CD4-positive, alpha-beta memory T cell (primary cell): ENCODE results near the gene ZNF280D. TPM values are rescaled to one million over a fixed set of nuclear protein-coding genes. Genes with fewer than 3 reads are reported as not detected.

Experiments used
- CTCF ChIA-PET: fragments of 350-600 bp; sonication (Branson Sonifier 250); formaldehyde crosslinking; loops from one replicate; lab custom pipeline; 2021; ENCODE audit warnings: inconsistent platforms; ENCODE audit not compliant: partially characterized antibody; lab: Charles Lee
- POLR2A ChIA-PET: fragments of 350-600 bp; sonication (Branson Sonifier 250); formaldehyde crosslinking; loops from one replicate; lab custom pipeline; 2021; ENCODE audit not compliant: partially characterized antibody; lab: Charles Lee
- DNase-seq, 5 donors: peaks; one replicate each; pipeline versions ENCODE4 v3.0.0 to v3.0.0-alpha.2; 2020 to 2022; ENCODE audit warnings: mixed read lengths in 1 of 5
- H3K27ac ChIP-seq: one replicate; pipeline ENCODE4 v1.7.0; 2013; ENCODE audit warnings: low read depth, low read length
- H3K27me3 ChIP-seq: 2 replicates; pipeline ENCODE4 v1.7.0; 2013; ENCODE audit warnings: mild to moderate bottlenecking, low read length, moderate library complexity; ENCODE audit not compliant: insufficient read depth
- H3K36me3 ChIP-seq: 2 replicates; pipeline ENCODE4 v1.7.0; 2013; ENCODE audit warnings: mild to moderate bottlenecking, low read length, moderate library complexity; ENCODE audit not compliant: insufficient read depth
- H3K4me1 ChIP-seq: 2 replicates; pipeline ENCODE4 v1.7.0; 2013; ENCODE audit warnings: mild to moderate bottlenecking, low read length, moderate library complexity; ENCODE audit not compliant: insufficient read depth
- H3K4me3 ChIP-seq, 2 donors: one replicate each; pipeline ENCODE4 v1.7.0; 2013; ENCODE audit warnings: low read length in 2 of 2, mild to moderate bottlenecking in 1 of 2
- H3K9me3 ChIP-seq, 2 donors: one replicate each; pipeline ENCODE4 v1.7.0; 2013; ENCODE audit warnings: low read length in 2 of 2, control low read depth in 1 of 2; ENCODE audit not compliant: control insufficient read depth in 1 of 2
- H3K27ac Mint-ChIP-seq, 7 donors: one replicate each; pipeline ENCODE4 v1.8.0; 2020 to 2021; ENCODE audit warnings: mixed read lengths in 7 of 7, mild to moderate bottlenecking in 6 of 7, inconsistent platforms in 3 of 7, moderate library complexity in 3 of 7
- H3K27me3 Mint-ChIP-seq, 2 donors: one replicate each; pipeline ENCODE4 v1.8.0; 2020 to 2021; ENCODE audit warnings: mixed read lengths in 2 of 2
- H3K36me3 Mint-ChIP-seq, 2 donors: one replicate each; pipeline ENCODE4 v1.8.0; 2020 to 2021; ENCODE audit warnings: mixed read lengths in 2 of 2, inconsistent platforms in 1 of 2, mild to moderate bottlenecking in 1 of 2
- H3K4me1 Mint-ChIP-seq, 4 donors: one replicate each; pipeline ENCODE4 v1.8.0; 2020 to 2021; ENCODE audit warnings: mixed read lengths in 4 of 4, mild to moderate bottlenecking in 1 of 4
- H3K4me3 Mint-ChIP-seq, 8 donors: one replicate each; pipeline ENCODE4 v1.8.0; 2020 to 2021; ENCODE audit warnings: mixed read lengths in 8 of 8, mild to moderate bottlenecking in 7 of 8, moderate library complexity in 6 of 8, inconsistent platforms in 3 of 8
- H3K9me3 Mint-ChIP-seq, 8 donors: one replicate each; pipeline ENCODE4 v1.8.0; 2020 to 2021; ENCODE audit warnings: mixed read lengths in 8 of 8, mild to moderate bottlenecking in 5 of 8, inconsistent platforms in 3 of 8, moderate library complexity in 1 of 8
- intact Hi-C: fragments of 100-400 bp; cut with micrococcal nuclease; formaldehyde crosslinking; loops from one replicate; pipeline ENCODE4 v1.15.1; 2023
- polyA plus RNA-seq, 2 donors: library from polyadenylated mRNA; unstranded; fragments of 300-500 nt; fragmentation: Illumina TruSeq; gene quantifications; one replicate each; pipeline ENCODE4 v1.2.3, GENCODE V29; 2021
- total RNA-seq, 2 experiments: library from RNA; stranded (reverse); gene quantifications; one replicate each; pipeline ENCODE4 v1.2.3, GENCODE V29; 2021

The ZNF280D gene
- total and polyA plus RNA-seq, 4 experiments from 2014 or later, result 4.1 to 50.1 (median 26.2) TPM

GRCh38 chr15:56736308-56736707 is 3.0 kb upstream of the ZNF280D start:
- no peak overlapping the region for H3K27ac ChIP-seq
- no peak overlapping the region for H3K4me3 Mint-ChIP-seq
- H3K4me3 ChIP-seq, result no peak overlapping the region
- no peak for DNase-seq
- H3K36me3 ChIP-seq, result no peaks in the 10 kb centered on the region
- intact Hi-C loops, result loop anchor here (10.0 kb wide), 2 partner anchors 492 to 1332 kb away; partner anchors contain the start of genes CCPG1, PIERCE2 and RFX7
- H3K27me3 ChIP-seq, result no peaks in the 10 kb centered on the region
- H3K9me3 Mint-ChIP-seq, result no peaks in the 10 kb centered on the region
- POLR2A ChIA-PET, result no interaction called here
- H3K27me3 Mint-ChIP-seq, result no peaks in the 10 kb centered on the region
- CTCF ChIA-PET, result interaction anchor here (1.1 kb wide), 1 partner anchor 11 kb away, joined by 3 read pairs; no protein-coding TSS in a partner anchor
- peaks cover 18% of the 10 kb centered on the region for H3K4me1 ChIP-seq
- H3K4me1 Mint-ChIP-seq, result peaks cover 9 to 20% (median 16%) of the 10 kb centered on the region in 4 donors
- peaks cover 0 to 8% of the 10 kb centered on the region in 2 donors for H3K36me3 Mint-ChIP-seq
- no peak overlapping the region for H3K27ac Mint-ChIP-seq
- no peaks in the 10 kb centered on the region for H3K9me3 ChIP-seq

- intact Hi-C loops, result loop anchor here (10.0 kb wide), 2 partner anchors 491 to 1331 kb away; partner anchors contain the start of genes CCPG1, PIERCE2 and RFX7
- H3K4me1 ChIP-seq, result peaks cover 26% of the 10 kb centered on the region
Measured at GRCh38 chr15:56735589-56735988, 2.3 kb upstream of the ZNF280D start.

DNA sequence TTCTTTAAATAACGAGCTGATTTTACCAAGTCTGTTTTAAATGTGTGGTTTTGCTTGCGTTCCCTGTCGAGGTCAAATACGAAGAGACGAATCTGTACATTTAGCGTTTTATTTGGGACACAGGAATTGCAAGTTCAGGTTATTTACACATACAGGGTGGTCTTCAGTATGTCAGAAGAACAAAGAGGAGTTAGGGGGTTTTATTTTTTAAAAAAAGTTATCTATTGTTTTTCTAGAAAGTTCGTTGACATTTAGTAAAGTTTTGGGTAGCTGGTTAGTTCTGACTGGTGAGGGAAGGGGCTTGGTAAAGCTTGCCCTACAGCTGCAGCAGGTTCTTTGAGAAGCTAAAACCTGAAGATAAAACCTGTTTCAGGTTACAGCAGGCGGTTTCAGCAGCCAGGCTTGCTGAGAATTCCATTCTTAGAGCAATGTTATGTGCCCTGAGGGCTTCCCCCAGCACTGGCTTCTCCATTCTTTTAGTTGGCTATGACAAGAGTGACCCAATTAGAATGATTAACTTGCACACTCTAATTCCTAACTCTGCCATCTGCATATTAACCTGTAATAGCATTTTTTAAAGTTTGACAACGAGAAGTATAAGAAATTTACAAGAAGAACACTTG is 815 bp upstream of the ZNF280D start:
- H3K27ac ChIP-seq, result peak overlapping the region; percentile 73

More at GRCh38 chr15:56735589-56735988, 2.3 kb upstream of the ZNF280D start:
- Mint-ChIP-seq H3K27ac (peak overlapping the region in 1 of 7 donors; percentile 70), H3K36me3 (peaks cover 0 to 8% of the 10 kb centered on the region in 2 donors), H3K9me3 (no peaks in the 10 kb centered on the region), H3K27me3 (no peaks in the 10 kb centered on the region), H3K4me1 (peaks cover 15 to 27% (median 22%) of the 10 kb centered on the region in 4 donors), H3K4me3 (no peak overlapping the region)
- ChIA-PET POLR2A (no interaction called here), CTCF (no interaction called here)
- Histone ChIP-seq H3K4me3 (no peak overlapping the region), H3K9me3 (no peaks in the 10 kb centered on the region), H3K36me3 (no peaks in the 10 kb centered on the region), H3K27ac (no peak overlapping the region), H3K27me3 (no peaks in the 10 kb centered on the region)
- no peak for DNase-seq

GRCh38 chr15:56732886-56733135 is 498 bp downstream of the ZNF280D start:
- DNase-seq, result no peak
- Histone ChIP-seq H3K4me3 (peak overlapping the region; percentile 54 to 69), H3K4me1 (peaks cover 40% of the 10 kb centered on the region), H3K9me3 (no peaks in the 10 kb centered on the region), H3K27ac (peak overlapping the region; percentile 73), H3K27me3 (no peaks in the 10 kb centered on the region), H3K36me3 (no peaks in the 10 kb centered on the region)
- CTCF ChIA-PET, result no interaction called here
- POLR2A ChIA-PET, result interaction anchor here (0.6 to 2.6 kb wide), 5 partner anchors 9 to 187 kb away, joined by 3 to 13 read pairs (median 7); partner anchors contain the start of gene TCF12
- no peaks in the 10 kb centered on the region for H3K27me3 Mint-ChIP-seq
- peaks cover 0 to 10% of the 10 kb centered on the region in 2 donors for H3K36me3 Mint-ChIP-seq
- intact Hi-C loops, result loop anchor here (1.0 to 10.0 kb wide), 5 partner anchors 154 to 1328 kb away; partner anchors contain the start of genes CCPG1, PIERCE2, POLR2M and RFX7
- H3K4me1 Mint-ChIP-seq, result peaks cover 28 to 45% (median 38%) of the 10 kb centered on the region in 4 donors
- H3K4me3 Mint-ChIP-seq, result peak overlapping the region; percentile 92 to 98 (median 96)
- no peaks in the 10 kb centered on the region for H3K9me3 Mint-ChIP-seq
- peak overlapping the region; percentile 93 to 98 (median 96) for H3K27ac Mint-ChIP-seq

More for the DNA sequence above, 815 bp upstream of the ZNF280D start:
- ChIA-PET POLR2A (interaction anchor here (0.9 to 2.6 kb wide), 11 partner anchors 8 to 974 kb away, joined by 3 to 13 read pairs (median 3); partner anchors contain the start of gene TCF12), CTCF (interaction anchor here (1.1 kb wide), 1 partner anchor 12 kb away, joined by 3 read pairs; no protein-coding TSS in a partner anchor)
- Mint-ChIP-seq H3K9me3 (no peaks in the 10 kb centered on the region), H3K36me3 (peaks cover 0 to 8% of the 10 kb centered on the region in 2 donors), H3K27ac (peak overlapping the region in 6 of 7 donors; percentile 20 to 70 (median 52)), H3K4me1 (peaks cover 24 to 37% (median 31%) of the 10 kb centered on the region in 4 donors), H3K27me3 (no peaks in the 10 kb centered on the region), H3K4me3 (peak overlapping the region; percentile 15 to 97 (median 72))
- intact Hi-C loops, result loop anchor here (5.0 to 10.0 kb wide), 3 partner anchors 489 to 1329 kb away; partner anchors contain the start of genes CCPG1, PIERCE2, POLR2M and RFX7
- Histone ChIP-seq H3K36me3 (no peaks in the 10 kb centered on the region), H3K9me3 (no peaks in the 10 kb centered on the region), H3K27me3 (no peaks in the 10 kb centered on the region), H3K4me3 (peak overlapping the region in 1 of 2 donors; percentile 69), H3K4me1 (peaks cover 38% of the 10 kb centered on the region)
- peak in 1 of 5 donors; percentile 7 for DNase-seq

DNA sequence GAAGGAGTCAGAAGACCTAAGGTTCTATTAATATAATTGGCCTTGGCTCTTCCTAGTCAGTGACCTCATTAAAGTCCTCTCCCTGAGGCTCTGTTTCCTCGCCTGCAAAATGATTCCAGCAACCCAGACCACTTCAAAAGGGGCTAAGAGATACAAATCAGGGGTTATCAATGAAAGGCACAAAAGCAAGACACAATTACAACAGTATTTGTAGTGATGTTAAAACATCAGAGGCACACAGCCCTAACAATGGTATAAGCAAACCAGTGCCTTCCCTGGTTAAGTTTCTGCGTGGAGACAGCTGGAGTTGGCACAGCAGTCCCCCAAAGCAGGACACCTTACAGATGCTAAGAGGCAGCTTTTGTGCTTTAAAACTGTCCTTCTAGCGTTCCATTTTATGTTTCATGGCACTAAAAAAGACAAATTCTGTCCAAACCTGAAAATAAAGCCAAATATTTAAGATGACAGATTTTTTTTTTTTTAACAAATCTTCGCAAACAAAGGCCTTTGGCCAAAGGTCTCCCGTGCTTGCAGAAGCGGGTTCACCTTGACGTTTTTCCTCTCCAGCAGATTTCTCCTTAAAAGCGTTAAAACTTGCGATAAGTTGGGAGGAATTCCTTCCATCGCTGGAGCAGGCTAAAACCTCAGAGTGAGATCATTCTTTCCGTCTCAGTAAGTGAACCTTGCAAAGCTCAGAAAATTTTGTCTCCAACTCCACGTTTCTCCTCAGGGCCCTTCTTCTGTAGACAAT is 999 bp downstream of the ZNF280D start:
- peak overlapping the region; percentile 92 to 98 (median 96) for H3K4me3 Mint-ChIP-seq

DNA sequence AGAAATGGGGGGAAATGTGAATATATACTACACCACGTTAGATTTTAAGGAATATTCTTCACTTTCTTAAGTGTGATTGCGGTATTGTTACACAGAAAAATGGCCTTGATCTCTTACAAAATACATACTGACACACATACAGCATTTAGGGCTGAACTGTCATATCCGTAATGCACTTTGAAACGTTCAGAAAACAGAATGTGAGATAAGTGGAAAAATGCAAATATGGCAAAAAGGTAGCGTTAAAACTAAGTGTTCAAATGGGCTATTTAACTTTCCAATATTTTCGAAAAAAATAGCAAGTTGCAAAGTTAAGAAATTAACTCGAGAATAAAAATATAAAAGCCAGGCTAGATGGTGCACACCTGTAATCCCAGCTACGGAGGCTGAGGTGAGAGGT is 1.8 kb downstream of the ZNF280D start:
- H3K27ac Mint-ChIP-seq, result peak overlapping the region in 5 of 7 donors; percentile 17 to 98 (median 96)
- intact Hi-C loops, result loop anchor here (5.0 to 10.0 kb wide), 3 partner anchors 487 to 1327 kb away; partner anchors contain the start of genes CCPG1, PIERCE2, POLR2M and RFX7
- H3K27me3 Mint-ChIP-seq, result no peaks in the 10 kb centered on the region
- H3K4me3 ChIP-seq, result no peak overlapping the region
- no peak overlapping the region for H3K27ac ChIP-seq
- POLR2A ChIA-PET, result interaction anchor here (1.5 kb wide), 1 partner anchor 187 kb away, joined by 7 read pairs; the partner anchor contains the start of gene TCF12
- DNase-seq, result no peak
- H3K4me1 Mint-ChIP-seq, result peaks cover 31 to 53% (median 44%) of the 10 kb centered on the region in 4 donors
- peaks cover 40% of the 10 kb centered on the region for H3K4me1 ChIP-seq
- H3K27me3 ChIP-seq, result no peaks in the 10 kb centered on the region
- CTCF ChIA-PET, result no interaction called here
- no peaks in the 10 kb centered on the region for H3K9me3 Mint-ChIP-seq
- peak overlapping the region; percentile 92 to 98 (median 96) for H3K4me3 Mint-ChIP-seq
- H3K36me3 ChIP-seq, result no peaks in the 10 kb centered on the region
- no peaks in the 10 kb centered on the region for H3K9me3 ChIP-seq
- H3K36me3 Mint-ChIP-seq, result peaks cover 3 to 18% of the 10 kb centered on the region in 2 donors

More for the DNA sequence above, 999 bp downstream of the ZNF280D start:
- POLR2A ChIA-PET, result interaction anchor here (0.6 to 2.6 kb wide), 5 partner anchors 9 to 188 kb away, joined by 3 to 13 read pairs (median 7); partner anchors contain the start of gene TCF12
- H3K36me3 Mint-ChIP-seq, result peaks cover 3 to 13% of the 10 kb centered on the region in 2 donors
- H3K27ac Mint-ChIP-seq, result peak overlapping the region; percentile 93 to 98 (median 96)
- no peaks in the 10 kb centered on the region for H3K36me3 ChIP-seq
- H3K4me1 Mint-ChIP-seq, result peaks cover 28 to 45% (median 41%) of the 10 kb centered on the region in 4 donors
- peaks cover 40% of the 10 kb centered on the region for H3K4me1 ChIP-seq
- no peaks in the 10 kb centered on the region for H3K9me3 ChIP-seq
- no peaks in the 10 kb centered on the region for H3K27me3 Mint-ChIP-seq
- intact Hi-C loops, result loop anchor here (2.0 to 10.0 kb wide), 4 partner anchors 154 to 1328 kb away; partner anchors contain the start of genes CCPG1, PIERCE2, POLR2M and RFX7
- H3K4me3 ChIP-seq, result peak overlapping the region; percentile 54 to 69
- no peaks in the 10 kb centered on the region for H3K27me3 ChIP-seq
- no peaks in the 10 kb centered on the region for H3K9me3 Mint-ChIP-seq
- H3K27ac ChIP-seq, result peak overlapping the region; percentile 73
- CTCF ChIA-PET, result no interaction called here
- DNase-seq, result peak in 1 of 5 donors; percentile 11
